GM19239 (cell line): ENCODE measurements around the gene ABCC5.

Source experiments
- DNase-seq: peaks from one replicate; pipeline ENCODE4 v3.0.0; 2011; ENCODE audit warnings: low spot score; ENCODE audit not compliant: insufficient read length
- FAIRE-seq: peaks from 2 replicates; lab custom pipeline; 2011; peaks lifted over from hg19 to GRCh38; lab: Jason Lieb, UNC

ABCC5 gene

DNA sequence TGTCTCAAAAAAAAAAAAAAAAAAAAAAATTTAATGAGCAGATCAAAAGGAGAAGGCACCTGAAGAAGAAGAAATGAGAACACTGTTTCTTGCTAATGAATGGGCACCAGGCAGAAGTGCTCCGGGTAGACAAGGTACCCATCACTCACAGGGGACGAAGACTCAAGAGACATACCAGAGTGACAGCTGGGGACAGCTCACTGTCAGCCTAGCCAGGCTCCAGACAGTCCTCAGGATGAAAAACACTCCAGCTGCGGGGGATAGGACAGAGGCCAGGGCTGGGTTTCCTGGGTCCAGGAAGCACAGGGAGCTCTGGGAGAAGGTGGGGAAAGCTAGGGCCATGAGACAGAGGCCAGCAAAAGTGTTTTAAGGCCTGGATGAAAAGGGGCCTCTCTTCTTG is 84.5 kb downstream of the ABCC5 start:
- no peak for FAIRE-seq
- no peak for DNase-seq

DNA sequence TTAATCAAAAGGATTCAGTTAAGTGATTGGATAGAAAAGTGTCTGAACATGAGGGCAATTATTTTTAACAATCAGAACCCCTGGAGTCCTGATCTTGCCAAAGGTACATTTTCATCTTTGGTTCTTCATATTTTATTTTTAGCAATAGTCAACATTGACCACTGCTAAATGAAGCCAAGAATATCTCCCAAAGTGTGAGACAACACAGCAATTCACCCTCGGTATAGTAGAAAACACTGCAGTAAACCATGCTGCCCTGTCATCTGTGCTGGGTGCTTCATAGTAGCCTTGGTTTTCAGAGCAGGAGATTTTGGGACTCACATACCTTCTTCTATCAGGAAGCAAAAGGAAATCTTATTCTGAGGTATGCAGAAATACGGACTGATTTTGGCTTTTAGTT is 85.8 kb downstream of the ABCC5 start:
- no peak for DNase-seq
- no peak for FAIRE-seq

- DNase-seq, result no peak
- FAIRE-seq, result no peak
These were observed 87.6 kb downstream of the ABCC5 start for GRCh38 chr3:183930086-183930485.

GRCh38 chr3:183927059-183927458 is 90.6 kb downstream of the ABCC5 start:
- DNase-seq (no peak), FAIRE-seq (no peak)

GRCh38 chr3:183924956-183925355 is 92.7 kb downstream of the ABCC5 start:
- FAIRE-seq (no peak), DNase-seq (no peak)

DNA sequence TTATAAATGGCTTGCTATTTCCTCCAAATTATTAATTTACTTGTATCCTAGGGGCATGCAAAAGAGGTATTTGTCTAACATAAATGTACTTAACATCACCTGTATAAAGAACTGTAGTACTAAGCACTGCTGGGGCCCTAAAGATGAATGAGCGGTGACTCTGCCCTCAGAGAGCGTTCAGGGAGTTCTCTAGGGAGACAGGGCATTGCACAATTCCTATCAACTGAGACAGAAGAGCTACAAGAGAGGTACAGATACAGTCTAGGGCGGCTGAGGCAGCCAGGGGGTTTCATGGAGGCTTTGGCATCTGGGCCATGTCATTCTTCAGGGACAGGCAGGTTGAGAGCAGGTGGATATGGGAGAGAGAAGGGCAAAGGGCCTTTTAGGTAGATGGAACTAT is 93.1 kb downstream of the ABCC5 start:
- FAIRE-seq (no peak), DNase-seq (no peak)

DNA sequence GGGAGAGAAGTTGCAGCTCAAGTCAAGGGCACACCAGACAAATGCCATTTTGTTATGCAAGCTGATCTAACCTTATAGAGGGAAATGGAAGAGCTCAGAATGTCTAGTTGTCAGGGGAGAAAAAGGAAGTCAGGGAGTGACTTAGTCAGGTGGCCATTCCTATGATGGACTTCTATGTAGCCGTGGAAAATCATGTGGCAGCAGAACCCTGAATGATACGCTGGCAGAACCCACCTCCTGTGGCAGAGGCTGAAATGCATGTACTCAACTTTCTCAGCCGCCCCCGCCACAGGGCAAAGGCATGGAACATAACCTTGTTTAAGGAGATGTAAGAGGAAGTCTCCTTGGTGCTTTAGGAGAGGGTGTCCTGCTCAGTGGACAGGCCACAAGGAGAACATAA is 95.3 kb downstream of the ABCC5 start:
- FAIRE-seq (no peak), DNase-seq (no peak)

DNA sequence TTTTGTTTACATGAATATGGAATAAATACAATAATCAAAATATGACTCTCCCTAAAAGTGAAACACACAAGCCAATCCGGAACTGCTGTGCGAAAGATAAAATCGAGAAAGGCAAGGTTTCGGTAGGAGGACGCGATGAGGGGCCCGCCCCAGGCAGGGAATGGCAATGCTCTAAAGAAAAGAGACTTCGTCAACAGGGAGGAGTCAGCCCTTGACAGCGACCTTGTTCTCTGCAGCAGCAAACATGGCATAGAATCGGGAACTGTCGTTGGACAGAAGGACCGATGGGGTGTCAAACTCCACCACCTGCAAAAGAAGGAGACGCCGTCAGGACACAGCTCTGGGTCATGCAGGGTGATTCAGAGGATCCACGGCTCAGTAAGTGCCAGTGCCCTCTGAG is 96.6 kb downstream of the ABCC5 start:
- DNase-seq (no peak), FAIRE-seq (no peak)

GRCh38 chr3:183920416-183920815 is 97.3 kb downstream of the ABCC5 start:
- DNase-seq (no peak), FAIRE-seq (no peak)

DNA sequence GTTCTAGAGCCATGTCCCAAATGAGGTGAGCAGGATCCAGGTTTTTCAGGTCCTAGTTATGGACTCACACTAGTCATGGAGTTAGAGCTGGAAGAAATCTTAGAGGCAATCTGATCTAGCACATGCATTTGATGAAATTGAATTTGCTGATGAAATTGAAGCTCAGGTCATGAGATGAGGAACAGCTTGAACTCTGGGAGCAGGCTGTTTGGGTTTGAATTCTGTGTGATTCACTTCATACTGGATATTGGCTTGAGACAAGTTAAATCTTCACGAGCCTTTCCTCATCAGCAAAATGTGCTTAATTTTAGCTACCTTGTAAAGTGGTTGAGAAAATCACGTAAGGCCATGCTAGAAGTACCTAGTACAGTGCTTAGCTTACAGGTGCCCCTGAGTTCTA is 99.5 kb downstream of the ABCC5 start:
- DNase-seq (no peak), FAIRE-seq (no peak)

GRCh38 chr3:183917776-183918175 is 99.9 kb downstream of the ABCC5 start:
- FAIRE-seq (no peak), DNase-seq (no peak)

- FAIRE-seq (no peak), DNase-seq (no peak)
These were observed 102.8 kb downstream of the ABCC5 start for GRCh38 chr3:183914856-183915255.

DNA sequence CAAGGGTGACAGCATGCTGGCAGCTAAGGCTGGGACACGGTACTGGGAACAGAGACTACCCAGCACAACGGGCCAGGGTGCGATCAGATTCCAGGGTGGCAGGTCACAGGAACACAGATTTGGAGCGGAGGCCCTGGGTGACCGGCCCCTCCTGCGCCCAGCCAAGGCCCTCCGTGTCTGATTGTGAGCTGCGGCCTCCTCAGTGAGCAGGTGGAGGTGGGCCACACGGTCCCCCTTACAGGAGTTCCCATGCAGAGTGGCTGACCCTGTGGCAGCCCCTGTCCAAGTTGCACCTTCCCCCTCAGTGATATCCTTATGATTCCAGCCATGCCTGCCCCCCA is 104.1 kb downstream of the ABCC5 start:
- no peak for DNase-seq
- no peak for FAIRE-seq

DNA sequence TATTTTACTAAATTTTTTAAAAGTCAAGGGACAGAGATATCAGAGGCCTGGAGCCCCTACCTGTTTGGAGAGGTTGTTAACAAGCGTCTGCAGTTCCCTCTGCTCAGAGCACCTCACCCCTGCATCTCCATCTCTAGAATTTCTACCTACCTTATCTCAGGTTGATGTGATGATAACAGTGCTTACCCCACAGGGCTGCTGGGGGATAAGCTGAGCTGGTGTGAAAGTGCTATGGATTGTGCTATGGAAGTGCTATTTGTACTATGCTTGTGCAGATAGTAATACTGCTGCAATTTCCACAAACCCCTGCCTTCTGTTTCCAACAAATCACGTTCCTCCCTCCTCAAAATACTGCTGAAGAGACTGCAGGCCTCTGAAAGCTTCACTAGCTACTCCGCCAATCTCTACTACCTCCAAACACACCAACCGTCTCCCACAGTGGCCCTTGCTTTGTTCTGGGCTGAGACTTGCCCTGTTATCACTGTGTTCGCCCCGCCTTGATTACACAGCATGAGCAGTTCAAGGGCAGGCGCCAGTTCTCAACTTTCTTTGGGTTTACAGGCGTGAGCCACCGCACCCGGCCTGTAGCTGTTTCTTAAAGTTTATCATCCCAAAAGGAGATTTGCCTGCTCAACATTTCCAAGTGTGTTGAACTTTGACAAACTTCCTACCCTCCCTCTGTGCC is 104.6 kb downstream of the ABCC5 start:
- FAIRE-seq, result no peak

DNA sequence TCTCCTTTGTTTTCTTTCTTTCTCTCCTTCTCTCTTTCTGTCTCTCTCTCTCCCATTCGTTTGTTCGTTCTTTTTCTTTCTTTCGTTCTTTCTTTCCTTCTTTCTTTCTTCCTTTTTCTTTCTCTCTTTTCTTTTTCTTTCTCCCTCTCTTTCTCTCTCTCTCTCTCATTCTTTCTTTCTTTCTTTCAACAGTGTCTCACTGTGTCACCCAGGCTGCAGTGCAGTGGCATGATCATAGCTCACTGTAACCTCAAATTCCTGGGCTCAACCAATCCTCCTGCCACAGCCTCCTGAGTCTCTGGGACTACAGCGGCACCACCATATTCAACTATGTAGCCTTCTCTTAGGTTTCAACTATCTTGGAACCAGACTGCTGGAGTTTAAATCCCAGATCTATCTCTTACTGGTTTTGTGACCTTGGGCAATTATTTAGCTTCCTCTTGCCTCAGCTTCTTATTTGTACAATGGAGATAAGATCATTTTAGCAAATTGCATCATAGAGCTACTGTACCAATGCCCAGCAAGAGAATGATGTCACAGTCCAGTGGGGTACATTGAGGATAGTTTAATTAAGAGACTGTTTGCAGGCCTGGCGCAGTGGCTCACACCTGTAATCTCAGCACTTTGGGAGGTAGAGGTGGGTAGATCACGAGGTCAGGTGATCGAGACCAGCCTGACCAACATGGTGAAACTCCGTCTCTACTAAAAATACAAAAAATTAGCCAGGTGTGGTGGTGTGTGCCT is 105.7 kb downstream of the ABCC5 start:
- DNase-seq, result no peak
- FAIRE-seq, result no peak

More for the DNA sequence above, 104.6 kb downstream of the ABCC5 start:
- no peak for DNase-seq

- FAIRE-seq (no peak), DNase-seq (no peak)
These were observed 106.6 kb downstream of the ABCC5 start for GRCh38 chr3:183911087-183911486.

- FAIRE-seq (no peak), DNase-seq (no peak)
These were observed 108.6 kb downstream of the ABCC5 start for GRCh38 chr3:183909030-183909600.

GRCh38 chr3:183907911-183908331 is 109.8 kb downstream of the ABCC5 start:
- no peak for FAIRE-seq
- DNase-seq, result no peak

- FAIRE-seq (no peak), DNase-seq (no peak)
These were observed 110.5 kb downstream of the ABCC5 start for GRCh38 chr3:183907176-183907575.

- FAIRE-seq (no peak), DNase-seq (no peak)
These were observed 111.3 kb downstream of the ABCC5 start for GRCh38 chr3:183906234-183906921.
